Type B pancreatic cell (in vitro differentiated cells): ENCODE data around the gene AGA. TPM values are rescaled to one million over a fixed set of nuclear protein-coding genes. Genes with fewer than 3 reads are reported as not detected.

Experiments used
- DNase-seq: peaks from one replicate; pipeline ENCODE4 v3.0.0; 2021; ENCODE audit warnings: mixed read lengths; ENCODE audit not compliant: unreplicated experiment; ENCODE audit errors: extremely low spot score
- H3K27ac Mint-ChIP-seq: 2 replicates; pipeline ENCODE4 v1.8.0; 2021; ENCODE audit warnings: mild to moderate bottlenecking, mixed read lengths
- H3K27me3 Mint-ChIP-seq: 2 replicates; pipeline ENCODE4 v1.8.0; 2021; ENCODE audit warnings: mixed read lengths
- H3K36me3 Mint-ChIP-seq: 2 replicates; pipeline ENCODE4 v1.8.0; 2021; ENCODE audit warnings: mixed read lengths
- H3K4me1 Mint-ChIP-seq: one replicate; pipeline ENCODE4 v1.8.0; 2021; ENCODE audit warnings: mixed read lengths; ENCODE audit not compliant: unreplicated experiment
- H3K4me3 Mint-ChIP-seq: 2 replicates; pipeline ENCODE4 v1.8.0; 2021; ENCODE audit warnings: mild to moderate bottlenecking, mixed read lengths
- H3K9me3 Mint-ChIP-seq: 2 replicates; pipeline ENCODE4 v1.8.0; 2021; ENCODE audit warnings: mixed read lengths
- CTCF ChIP-seq: fragments of 200-600 bp; sonication (generic); conservative IDR thresholded peaks from 2 replicates; pipeline ENCODE4 v1.5.0; 2021; ENCODE audit warnings: antibody characterized with exemption, mild to moderate bottlenecking
- total RNA-seq: library from RNA; stranded (reverse); gene quantifications from 2 replicates; pipeline ENCODE4 v1.2.1, GENCODE V29; 2021; ENCODE audit warnings: low replicate concordance

Gene AGA
- total RNA-seq, 1 donor from 2014 or later, result 12.8 TPM

- TF ChIP-seq CTCF, result no peak
- peaks cover 5% of the 10 kb centered on the region for H3K27me3 Mint-ChIP-seq
- peaks cover 8% of the 10 kb centered on the region for H3K4me1 Mint-ChIP-seq
Measured at GRCh38 chr4:177386278-177386815, 55.9 kb downstream of the AGA start.

GRCh38 chr4:177385576-177386277 is 56.5 kb downstream of the AGA start:
- DNase-seq, result no peak

More at GRCh38 chr4:177386278-177386815, 55.9 kb downstream of the AGA start:
- Mint-ChIP-seq H3K9me3 (no peaks in the 10 kb centered on the region), H3K36me3 (no peaks in the 10 kb centered on the region), H3K27ac (no peak overlapping the region), H3K4me3 (no peak overlapping the region)
- no peak for DNase-seq

GRCh38 chr4:177384856-177385397 is 57.3 kb downstream of the AGA start:
- DNase-seq, result no peak
- no peak overlapping the region for H3K4me3 Mint-ChIP-seq
- peaks cover 3% of the 10 kb centered on the region for H3K4me1 Mint-ChIP-seq
- no peak overlapping the region for H3K27ac Mint-ChIP-seq
- peaks cover 5% of the 10 kb centered on the region for H3K27me3 Mint-ChIP-seq
- no peaks in the 10 kb centered on the region for H3K9me3 Mint-ChIP-seq
- no peaks in the 10 kb centered on the region for H3K36me3 Mint-ChIP-seq
- no peak for TF ChIP-seq CTCF

More at GRCh38 chr4:177385576-177386277, 56.5 kb downstream of the AGA start:
- H3K4me3 Mint-ChIP-seq, result no peak overlapping the region
- H3K27ac Mint-ChIP-seq, result no peak overlapping the region
- TF ChIP-seq CTCF, result no peak
- H3K36me3 Mint-ChIP-seq, result no peaks in the 10 kb centered on the region
- H3K4me1 Mint-ChIP-seq, result peaks cover 3% of the 10 kb centered on the region
- peaks cover 5% of the 10 kb centered on the region for H3K27me3 Mint-ChIP-seq
- no peaks in the 10 kb centered on the region for H3K9me3 Mint-ChIP-seq

GRCh38 chr4:177381762-177382310 is 60.4 kb downstream of the AGA start:
- DNase-seq, result no peak
- Mint-ChIP-seq H3K27ac (no peak overlapping the region), H3K4me3 (no peak overlapping the region), H3K36me3 (no peaks in the 10 kb centered on the region), H3K9me3 (no peaks in the 10 kb centered on the region), H3K27me3 (peaks cover 5% of the 10 kb centered on the region), H3K4me1 (no peaks in the 10 kb centered on the region)
- no peak for TF ChIP-seq CTCF

Other genes starting within 250 kb of the AGA start
- gene NEIL3, start 132.6 kb downstream of the AGA start, total RNA-seq, result 4.0 and 10.1 TPM in 2 replicates